Endothelial cell of umbilical vein (primary cell): ENCODE data around the gene ACSL4. TPM values are rescaled to one million over a fixed set of nuclear protein-coding genes. Genes with fewer than 3 reads are reported as not detected.

Source experiments
- BruUV-seq: library from RNA; stranded (reverse); fragments of 400-500 nt; replicated peaks from 2 replicates; lab custom pipeline; 2021; lab: Mats Ljungman, UMichigan
- CTCF ChIA-PET: fragments of 300-600, 350-600 bp; sonication (Branson Sonifier 250); formaldehyde crosslinking; loops from one replicate; lab custom pipeline; 2021; ENCODE audit warnings: antibody characterized with exemption, inconsistent platforms; lab: Charles Lee
- POLR2A ChIA-PET: fragments of 300-600, 350-600 bp; sonication (Branson Sonifier 250); formaldehyde crosslinking; loops from one replicate; lab custom pipeline; 2021; ENCODE audit warnings: antibody characterized with exemption, inconsistent platforms; lab: Charles Lee
- DNase-seq: peaks from one replicate; pipeline ENCODE4 v3.0.0-alpha.2; 2011; ENCODE audit warnings: low read depth, low spot score
- FAIRE-seq: peaks from 2 replicates; lab custom pipeline; 2011; peaks lifted over from hg19 to GRCh38; lab: Jason Lieb, UNC
- H2AFZ ChIP-seq: 2 replicates; pipeline ENCODE4 v1.6.0; 2012; ENCODE audit warnings: low read depth, low read length, control low read depth, inconsistent platforms
- H3K27ac ChIP-seq: 2 replicates; pipeline ENCODE4 v1.5.1; 2011; ENCODE audit warnings: low read depth, mild to moderate bottlenecking, control low read depth, low read length, moderate library complexity; ENCODE audit not compliant: insufficient read depth
- H3K27me3 ChIP-seq, 2 experiments: 2 replicates each; pipeline versions ENCODE4 v1.6.0 to v1.6.1; 2011; ENCODE audit warnings: low read length in 2 of 2, mixed read lengths in 1 of 2; ENCODE audit not compliant: control insufficient read depth in 2 of 2, insufficient read depth in 2 of 2
- H3K36me3 ChIP-seq, 2 experiments: 2 replicates in 1 of 2; 3 replicates in 1 of 2; pipeline ENCODE4 v1.5.1; 2011; ENCODE audit warnings: low read length in 2 of 2, mild to moderate bottlenecking in 1 of 2, moderate library complexity in 1 of 2; ENCODE audit not compliant: control insufficient read depth in 2 of 2, insufficient read depth in 2 of 2; ENCODE audit errors: extremely low read depth in 1 of 2
- H3K4me1 ChIP-seq: 3 replicates; pipeline ENCODE4 v1.5.1; 2011; ENCODE audit warnings: mild to moderate bottlenecking, low read length; ENCODE audit not compliant: control insufficient read depth, insufficient read depth; ENCODE audit errors: extremely low read depth
- H3K4me2 ChIP-seq: 2 replicates; pipeline ENCODE4 v1.6.1; 2011; ENCODE audit warnings: low read length, control low read depth, mixed read lengths; ENCODE audit not compliant: insufficient read depth
- H3K4me3 ChIP-seq, 3 experiments: fragments of 200-600 bp in 1 of 3; sonication (generic), shearing (Covaris generic) in 1 of 3; replicated peaks in 1 of 3; 2 replicates each; pipeline ENCODE4 v1.5.1; 2011 to 2016; ENCODE audit warnings: control low read depth in 3 of 3, low read length in 3 of 3, mild to moderate bottlenecking in 2 of 3, inconsistent platforms in 1 of 3, low read depth in 1 of 3, moderate library complexity in 1 of 3; ENCODE audit not compliant: insufficient read depth in 1 of 3
- H3K79me2 ChIP-seq: 2 replicates; pipeline ENCODE4 v1.6.0; 2012; ENCODE audit warnings: low read length, inconsistent platforms; ENCODE audit not compliant: control insufficient read depth, insufficient read depth
- H3K9ac ChIP-seq: replicated peaks from 2 replicates; pipeline ENCODE3; 2011; ENCODE audit warnings: low read length, control low read depth; ENCODE audit not compliant: insufficient read depth; ENCODE audit errors: extremely low read depth
- H3K9me1 ChIP-seq: replicated peaks from 3 replicates; pipeline ENCODE4 v1.6.0; 2011; ENCODE audit warnings: mild to moderate bottlenecking, low read length; ENCODE audit not compliant: control insufficient read depth, insufficient read depth; ENCODE audit errors: extremely low read depth
- H3K9me3 ChIP-seq: replicated peaks from 2 replicates; pipeline ENCODE4 v1.5.1; 2012; ENCODE audit warnings: low read length, inconsistent platforms; ENCODE audit not compliant: control insufficient read depth, insufficient read depth
- H4K20me1 ChIP-seq: replicated peaks from 2 replicates; pipeline ENCODE3; 2011; ENCODE audit warnings: mild to moderate bottlenecking, low read length; ENCODE audit not compliant: control insufficient read depth, insufficient read depth; ENCODE audit errors: extremely low read depth
- CTCF ChIP-seq, 2 donors: IDR thresholded peaks; 1 replicate in 1 of 2; 2 replicates in 1 of 2; pipeline ENCODE4 v1.5.1; 2011; ENCODE audit warnings: low read length in 2 of 2, mild to moderate bottlenecking in 2 of 2, moderate library complexity in 2 of 2, control low read depth in 1 of 2, inconsistent platforms in 1 of 2, low read depth in 1 of 2; ENCODE audit not compliant: insufficient read depth in 1 of 2; ENCODE audit errors: extremely low read depth in 1 of 2
- EZH2 ChIP-seq: IDR thresholded peaks from 2 replicates; pipeline ENCODE4 v1.6.1; 2012; ENCODE audit warnings: borderline replicate concordance, low read depth, mild to moderate bottlenecking, moderate library complexity, low read length, inconsistent platforms; ENCODE audit not compliant: severe bottlenecking
- GATA2 ChIP-seq: IDR thresholded peaks from 2 replicates; pipeline ENCODE4 v1.7.0; 2011; ENCODE audit warnings: low read depth, mild to moderate bottlenecking, moderate library complexity, mixed read lengths, low read length; ENCODE audit not compliant: insufficient read length, insufficient read depth
- MYC ChIP-seq: IDR thresholded peaks from one replicate; pipeline ENCODE4 v1.6.1; 2011; ENCODE audit warnings: mild to moderate bottlenecking, low read depth, low read length
- POLR2A ChIP-seq: IDR thresholded peaks from 2 replicates; pipeline ENCODE4 v1.6.1; 2012; ENCODE audit warnings: low read depth, mild to moderate bottlenecking, control low read depth, low read length
- POLR2AphosphoS5 ChIP-seq: IDR thresholded peaks from 2 replicates; pipeline ENCODE4 v1.6.1; 2012; ENCODE audit warnings: low read depth, mild to moderate bottlenecking, control low read depth, low read length, moderate library complexity; ENCODE audit not compliant: insufficient read depth
- dilution Hi-C: fragments of 300-500 bp; cut with MboI; formaldehyde crosslinking; loops from one replicate; pipeline ENCODE4 v1.15.0; 2019; ENCODE audit warnings: low sequenced_read_pairs; ENCODE audit not compliant: extremely low pct_ligation_motif_present
- intact Hi-C: fragments of 100-400 bp; cut with micrococcal nuclease; formaldehyde crosslinking; loops from one replicate; pipeline ENCODE4 v1.10.0; 2022
- polyA plus RNA-seq, 4 experiments: library from polyadenylated mRNA; depleted of rRNA in 3 of 4; stranded (reverse) in 3 of 4; unstranded in 1 of 4; fragments of >200 nt; gene quantifications; 2 replicates each; pipeline versions ENCODE4 v1.2.1 to v1.2.3, GENCODE V29; 2011 to 2012; ENCODE audit warnings: missing spikeins in 1 of 4
- total RNA-seq: library from RNA; stranded (reverse); gene quantifications from 2 replicates; pipeline ENCODE4 v1.2.3, GENCODE V29; 2021
- TF ChIP-seq, protein P1 (sequence below): IDR thresholded peaks from 2 replicates; pipeline ENCODE4 v1.6.1; 2011; ENCODE audit not compliant: insufficient read depth, insufficient read length

The ACSL4 gene
- total and polyA plus RNA-seq, 2 donors (not counting 3 experiments of a cell fraction or from before 2014, with no cell fraction given) = 20.7 to 85.5 TPM

DNA sequence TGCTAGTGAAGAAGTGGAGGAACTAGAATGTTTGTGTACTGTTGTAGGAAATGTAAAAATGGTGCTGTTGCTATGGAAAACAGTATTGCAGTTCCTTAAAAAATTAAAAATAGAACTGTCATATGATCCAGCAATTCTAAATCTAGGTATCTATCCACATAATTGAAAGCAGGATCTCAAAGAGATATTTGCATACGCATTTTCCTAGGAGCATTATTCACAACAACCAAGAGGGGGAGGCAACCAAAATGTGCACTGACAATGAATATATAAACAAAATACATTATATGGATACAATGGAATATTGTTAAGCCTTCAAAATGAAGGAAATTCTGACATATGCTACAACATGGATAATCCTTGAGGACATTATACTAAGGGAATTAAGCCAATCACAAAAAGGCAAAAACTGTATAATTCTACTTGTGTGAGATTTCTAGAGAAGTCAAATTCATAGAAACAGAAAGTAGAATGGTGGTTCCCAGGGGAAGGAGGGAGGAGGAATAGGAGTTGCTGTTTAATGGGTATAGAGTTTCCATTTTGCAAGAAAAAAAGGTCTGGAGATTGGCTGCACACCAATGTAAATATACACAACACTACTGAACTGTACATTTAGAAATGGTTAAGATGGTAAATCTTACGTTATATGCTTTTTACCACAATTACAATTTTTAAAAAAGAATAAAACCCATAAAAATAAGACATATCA is 72.5 kb downstream of the ACSL4 start:
- CTCF ChIA-PET = no interaction called here
- Histone ChIP-seq H3K4me1 (no peaks in the 10 kb centered on the region), H3K9me1 (no peaks in the 10 kb centered on the region), H3K27me3 (no peaks in the 10 kb centered on the region), H3K4me2 (no peak overlapping the region), H3K36me3 (no peaks in the 10 kb centered on the region), H3K9me3 (no peaks in the 10 kb centered on the region), H3K27ac (no peak overlapping the region), H3K79me2 (peaks cover 8% of the 10 kb centered on the region), H3K4me3 (no peak overlapping the region), H2AFZ (no peak overlapping the region), H3K9ac (no peak overlapping the region), H4K20me1 (no peaks in the 10 kb centered on the region)
- BruUV-seq = no TSS peak
- POLR2A ChIA-PET = no interaction called here
- dilution Hi-C loops = no loop called here
- intact Hi-C loops = no loop called here
- DNase-seq (no peak), FAIRE-seq (no peak)
- TF ChIP-seq POLR2AphosphoS5 = no peak
- TF ChIP-seq GATA2 = no peak
- TF ChIP-seq POLR2A = no peak
- no peak for TF ChIP-seq MYC
- TF ChIP-seq CTCF (IDR thresholded peaks at IDR 0.05; ENCODE audit: extremely low read depth in 1 of 2, insufficient read depth in 1 of 2, low read depth in 1 of 2, low read length in 2 of 2) = no peak
- TF ChIP-seq, protein P1, sequence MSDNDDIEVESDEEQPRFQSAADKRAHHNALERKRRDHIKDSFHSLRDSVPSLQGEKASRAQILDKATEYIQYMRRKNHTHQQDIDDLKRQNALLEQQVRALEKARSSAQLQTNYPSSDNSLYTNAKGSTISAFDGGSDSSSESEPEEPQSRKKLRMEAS = no peak
- TF ChIP-seq EZH2 = no peak
